Muscle of back (tissue), 11 donors: ENCODE measurements around the gene LRRC27. TPM values are rescaled to one million over a fixed set of nuclear protein-coding genes. Genes with fewer than 3 reads are reported as not detected.

Experiments used
- DNase-seq, 3 donors: peaks; one replicate each; pipeline versions ENCODE4 v3.0.0 to v3.0.0-alpha.2; 2013
- polyA plus RNA-seq, 10 donors: library from polyadenylated mRNA; unstranded; fragments of 120-200 nt; gene quantifications; one replicate each; pipeline ENCODE4 v1.2.1, GENCODE V29; 2013; ENCODE audit not compliant: insufficient read length in 10 of 10

Gene LRRC27
- polyA plus RNA-seq, 10 donors = 5.5 to 10.1 (median 8.6) TPM

GRCh38 chr10:132388891-132389432 lies 57.0 kb downstream of the LRRC27 start:
- peak in 1 of 3 donors; percentile 47 for DNase-seq

GRCh38 chr10:132389433-132390169 lies 57.6 kb downstream of the LRRC27 start:
- DNase-seq = no peak

- no peak for DNase-seq
These were observed 58.4 kb downstream of the LRRC27 start for GRCh38 chr10:132390170-132390920.

GRCh38 chr10:132390921-132391675 lies 59.1 kb downstream of the LRRC27 start:
- no peak for DNase-seq

GRCh38 chr10:132391676-132392020 lies 59.7 kb downstream of the LRRC27 start:
- DNase-seq = no peak

GRCh38 chr10:132392184-132392800 lies 60.3 kb downstream of the LRRC27 start:
- no peak for DNase-seq

- no peak for DNase-seq
These were observed 61.1 kb downstream of the LRRC27 start for GRCh38 chr10:132392811-132393694.

GRCh38 chr10:132393695-132394181 lies 61.7 kb downstream of the LRRC27 start:
- no peak for DNase-seq

- DNase-seq = no peak
These were observed 62.3 kb downstream of the LRRC27 start for GRCh38 chr10:132394201-132394811.

- DNase-seq = no peak
These were observed 63.1 kb downstream of the LRRC27 start for GRCh38 chr10:132394936-132395703.

GRCh38 chr10:132395704-132396493 lies 63.9 kb downstream of the LRRC27 start:
- peak in 1 of 3 donors; percentile 82 for DNase-seq

GRCh38 chr10:132396494-132397035 lies 64.6 kb downstream of the LRRC27 start:
- peak in 1 of 3 donors; percentile 73 for DNase-seq

- DNase-seq = peak in 1 of 3 donors; percentile 65
These were observed 65.1 kb downstream of the LRRC27 start, which contains the start of gene PWWP2B for GRCh38 chr10:132397036-132397541. Gene PWWP2B, plus strand, starts transcription at chr10:132397200. Its CDS starts 27 bp downstream, at chr10:132397227.

GRCh38 chr10:132397671-132398565 lies 65.9 kb downstream of the LRRC27 start:
- peak in 1 of 3 donors; percentile 48 for DNase-seq

GRCh38 chr10:132398566-132398991 lies 66.6 kb downstream of the LRRC27 start:
- no peak for DNase-seq
